Measurements from ENCODE around the gene PTPRG.

- TF ChIP-seq EZH2phosphoT487 (IDR thresholded peaks at IDR 0.05; ENCODE audit: unreplicated experiment) = no peak
- TF ChIP-seq, protein P1, sequence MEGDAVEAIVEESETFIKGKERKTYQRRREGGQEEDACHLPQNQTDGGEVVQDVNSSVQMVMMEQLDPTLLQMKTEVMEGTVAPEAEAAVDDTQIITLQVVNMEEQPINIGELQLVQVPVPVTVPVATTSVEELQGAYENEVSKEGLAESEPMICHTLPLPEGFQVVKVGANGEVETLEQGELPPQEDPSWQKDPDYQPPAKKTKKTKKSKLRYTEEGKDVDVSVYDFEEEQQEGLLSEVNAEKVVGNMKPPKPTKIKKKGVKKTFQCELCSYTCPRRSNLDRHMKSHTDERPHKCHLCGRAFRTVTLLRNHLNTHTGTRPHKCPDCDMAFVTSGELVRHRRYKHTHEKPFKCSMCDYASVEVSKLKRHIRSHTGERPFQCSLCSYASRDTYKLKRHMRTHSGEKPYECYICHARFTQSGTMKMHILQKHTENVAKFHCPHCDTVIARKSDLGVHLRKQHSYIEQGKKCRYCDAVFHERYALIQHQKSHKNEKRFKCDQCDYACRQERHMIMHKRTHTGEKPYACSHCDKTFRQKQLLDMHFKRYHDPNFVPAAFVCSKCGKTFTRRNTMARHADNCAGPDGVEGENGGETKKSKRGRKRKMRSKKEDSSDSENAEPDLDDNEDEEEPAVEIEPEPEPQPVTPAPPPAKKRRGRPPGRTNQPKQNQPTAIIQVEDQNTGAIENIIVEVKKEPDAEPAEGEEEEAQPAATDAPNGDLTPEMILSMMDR (conservative IDR thresholded peaks at IDR 0.05; ENCODE audit: low read depth in 2 of 2) = no peak
- TF ChIP-seq JUNB (IDR thresholded peaks at IDR 0.05; ENCODE audit: unreplicated experiment) = no peak
- no peak for TF ChIP-seq POLR2AphosphoS5 (IDR thresholded peaks at IDR 0.05; ENCODE audit: low read depth)
- no peak for TF ChIP-seq ZNF331 (CRISPR knock-in tag; IDR thresholded peaks at IDR 0.05; ENCODE audit: low read depth)
- no peak for TF ChIP-seq CREB1 (CRISPR knock-in tag; IDR thresholded peaks at IDR 0.05; ENCODE audit: low read depth)
- TF ChIP-seq EZH2 (IDR thresholded peaks at IDR 0.05; ENCODE audit: low read depth, unreplicated experiment) = no peak
- no peak for TF ChIP-seq ETS1 (IDR thresholded peaks at IDR 0.05)
- no peak for TF ChIP-seq REST (IDR thresholded peaks at IDR 0.05; ENCODE audit: unreplicated experiment)
Measured at GRCh38 chr3:62068337-62068736, 507.0 kb downstream of the PTPRG start.

All from GM23338 (cell line).